K562 (cell line): ENCODE measurements around the gene ACOT9. TPM values are rescaled to one million over a fixed set of nuclear protein-coding genes. Genes with fewer than 3 reads are reported as not detected.

Experiments
- ATAC-seq: fragments of 200-7000 bp; cut with Tn5 transposase; 3 replicates; pipeline ENCODE4 v1.9.1; 2020; ENCODE audit warnings: moderate library complexity
- BruUV-seq: library from RNA; stranded (reverse); fragments of 400-500 nt; replicated peaks from 2 replicates; lab custom pipeline; 2021; lab: Mats Ljungman, UMichigan
- CTCF ChIA-PET: fragments of 300-600 bp; formaldehyde crosslinking; extraction: SDS; loops from one replicate; lab custom pipeline; 2021; ENCODE audit warnings: low intra/inter-chr PET ratio; lab: Yijun Ruan, JAX
- POLR2A ChIA-PET: fragments of 300-600, 350-650 bp; sonication (Branson Sonifier 250); formaldehyde crosslinking; extraction: SDS; loops from one replicate; lab custom pipeline; 2021; ENCODE audit warnings: antibody characterized with exemption, inconsistent platforms; lab: Yijun Ruan, JAX
- DNase-seq, 4 experiments: peaks; one replicate each; pipeline versions ENCODE4 v3.0.0 to v3.0.0-alpha.2; 2011 to 2018; ENCODE audit warnings: low spot score in 3 of 4, mixed read lengths in 3 of 4; ENCODE audit errors: extremely low read depth in 1 of 4
- FAIRE-seq: peaks from 2 replicates; lab custom pipeline; 2011; peaks lifted over from hg19 to GRCh38; lab: Jason Lieb, UNC
- H2AFZ ChIP-seq: 2 replicates; pipeline ENCODE4 v1.6.0; 2011; ENCODE audit warnings: low read depth, low read length, control low read depth, inconsistent platforms
- H3K27ac ChIP-seq: fragments of 200-600 bp; 3 replicates; pipeline ENCODE4 v1.8.0; 2011; ENCODE audit warnings: low read depth, mild to moderate bottlenecking, control low read depth, inconsistent platforms, low read length, moderate library complexity, mixed read lengths; ENCODE audit errors: extremely low read depth
- H3K27me3 ChIP-seq, 2 experiments: fragments of 300-600 bp in 1 of 2; 2 replicates in 1 of 2; 3 replicates in 1 of 2; pipeline versions ENCODE4 v1.6.0 to v1.8.0; 2011; ENCODE audit warnings: inconsistent platforms in 2 of 2, low read length in 2 of 2, mild to moderate bottlenecking in 1 of 2, mixed read lengths in 1 of 2, moderate library complexity in 1 of 2; ENCODE audit not compliant: control insufficient read depth in 2 of 2, insufficient read depth in 2 of 2
- H3K36me3 ChIP-seq: fragments of 300-600 bp; 3 replicates; pipeline ENCODE4 v1.8.0; 2011; ENCODE audit warnings: mild to moderate bottlenecking, low read length, inconsistent platforms; ENCODE audit not compliant: control insufficient read depth, insufficient read depth
- H3K4me1 ChIP-seq, 2 experiments: fragments of 200-600 bp in 1 of 2; replicated peaks in 1 of 2; 2 replicates in 1 of 2; 3 replicates in 1 of 2; pipeline versions ENCODE4 v1.5.1 to v1.8.0; 2011; ENCODE audit warnings: inconsistent platforms in 2 of 2, low read length in 2 of 2, mild to moderate bottlenecking in 1 of 2, mixed read lengths in 1 of 2, moderate library complexity in 1 of 2; ENCODE audit not compliant: control insufficient read depth in 2 of 2, insufficient read depth in 2 of 2
- H3K4me2 ChIP-seq: 2 replicates; pipeline ENCODE4 v1.6.1; 2011; ENCODE audit warnings: low read length, control low read depth, inconsistent platforms, mixed read lengths; ENCODE audit not compliant: insufficient read depth
- H3K4me3 ChIP-seq: fragments of 200-600 bp; sonication (generic), shearing (Covaris generic); 2 replicates; pipeline ENCODE4 v1.5.1; 2016; ENCODE audit warnings: control low read depth, inconsistent platforms
- H3K79me2 ChIP-seq: fragments of 200-600 bp; 3 replicates; pipeline ENCODE4 v1.8.0; 2011; ENCODE audit warnings: low read length, inconsistent platforms; ENCODE audit not compliant: control insufficient read depth, insufficient read depth
- H3K9ac ChIP-seq, 2 experiments: 2 replicates each; pipeline versions ENCODE4 v1.6.0 to v1.6.1; 2011; ENCODE audit warnings: low read depth in 2 of 2, low read length in 2 of 2, control low read depth in 1 of 2, inconsistent platforms in 1 of 2, mild to moderate bottlenecking in 1 of 2, mixed read lengths in 1 of 2; ENCODE audit not compliant: insufficient read depth in 1 of 2
- H3K9me1 ChIP-seq: one replicate; pipeline ENCODE4 v1.6.0; 2011; ENCODE audit warnings: inconsistent platforms, mild to moderate bottlenecking, low read length, moderate library complexity; ENCODE audit not compliant: control insufficient read depth, insufficient read depth
- H3K9me3 ChIP-seq: replicated peaks from 2 replicates; pipeline ENCODE4 v1.5.1; 2011; ENCODE audit warnings: low read depth, low read length, inconsistent platforms; ENCODE audit not compliant: control insufficient read depth, insufficient read depth
- H4K20me1 ChIP-seq: replicated peaks from 2 replicates; pipeline ENCODE4 v1.6.1; 2011; ENCODE audit warnings: low read length, inconsistent platforms, mixed read lengths; ENCODE audit not compliant: control insufficient read depth, insufficient read depth
- BCLAF1 ChIP-seq, 2 experiments: fragments of 450-650 bp in 1 of 2; IDR thresholded peaks; 2 replicates each; pipeline ENCODE4 v1.6.1; 2011 to 2017; ENCODE audit warnings: low read depth in 2 of 2, antibody characterized with exemption in 1 of 2, borderline replicate concordance in 1 of 2, low read length in 1 of 2, mild to moderate bottlenecking in 1 of 2, mixed read lengths in 1 of 2; ENCODE audit not compliant: control insufficient read depth in 1 of 2
- COPS2 ChIP-seq: fragments of 450-650 bp; conservative IDR thresholded peaks from 2 replicates; pipeline ENCODE4 v1.6.1; 2016; ENCODE audit warnings: mild to moderate bottlenecking, moderate library complexity
- GTF3C2 ChIP-seq: IDR thresholded peaks from 3 replicates; pipeline ENCODE4 v1.6.1; 2011; ENCODE audit warnings: borderline replicate concordance, mild to moderate bottlenecking, moderate library complexity; ENCODE audit not compliant: insufficient read length; ENCODE audit errors: extremely low read depth
- JUN ChIP-seq, 2 experiments: sonication (generic) in 1 of 2; formaldehyde crosslinking in 1 of 2; IDR thresholded peaks; 2 replicates each; pipeline versions ENCODE4 v1.6.1 to v1.8.0; 2012 to 2022; ENCODE audit warnings: borderline replicate concordance in 2 of 2, mild to moderate bottlenecking in 2 of 2, improper control_type of control experiment in 1 of 2, low read depth in 1 of 2, low read length in 1 of 2, missing genetic modification reagents in 1 of 2
- KDM5B ChIP-seq: fragments of 200-600 bp; sonication (generic); IDR thresholded peaks from 2 replicates; pipeline ENCODE4 v1.6.1; 2012; ENCODE audit warnings: low read depth, mild to moderate bottlenecking, moderate library complexity, low read length, control low read depth, inconsistent platforms; ENCODE audit not compliant: insufficient replicate concordance
- PCBP2 ChIP-seq: fragments of 200-400 bp; formaldehyde crosslinking; IDR thresholded peaks from 2 replicates; pipeline ENCODE4 v1.6.1; 2018; ENCODE audit warnings: low read length, low read depth, mild to moderate bottlenecking, moderate library complexity; ENCODE audit not compliant: poor library complexity, severe bottlenecking
- SMARCE1 ChIP-seq: fragments of 450-650 bp; IDR thresholded peaks from 2 replicates; pipeline ENCODE4 v1.7.1; 2016; ENCODE audit warnings: mild to moderate bottlenecking
- ZNF133 ChIP-seq: fragments of 250-450 bp; sonication (Bioruptor Pico); IDR thresholded peaks from 2 replicates; pipeline ENCODE4 v1.4.0; 2020; ENCODE audit warnings: mild to moderate bottlenecking
- WGBS: fragments of 100-300 bp; shearing (Covaris generic); methylation state at CpG from one replicate; pipeline ENCODE4 v1.1.6; 2016; ENCODE audit warnings: low coverage, mixed read lengths; ENCODE audit not compliant: insufficient coverage; ENCODE audit errors: missing lambda C conversion rate; 5-methylcytosine and 5-hydroxymethylcytosine counted together
- in situ Hi-C: fragments of 300-500 bp; cut with MboI; formaldehyde crosslinking; loops from 4 replicates; pipeline ENCODE4 v1.15.0; 2018; ENCODE audit warnings: inconsistent platforms, mixed read lengths
- intact Hi-C: fragments of 100-400 bp; cut with micrococcal nuclease; formaldehyde crosslinking; loops from 2 replicates; pipeline ENCODE4 v1.14.2; 2022
- polyA plus RNA-seq, 8 experiments: library from polyadenylated mRNA; depleted of rRNA in 4 of 8; stranded (reverse) in 5 of 8; unstranded in 3 of 8; fragments of >200 nt; fragmentation: Nextera tagmentation in 2 of 8; fragmentation: Illumina TruSeq in 1 of 8; extraction: Ambion mirVana in 2 of 8; extraction: Trizol in 1 of 8; gene quantifications; 2 replicates each; pipeline versions ENCODE4 v1.2.1 to v1.2.3, GENCODE V29; 2011 to 2014; ENCODE audit warnings: inconsistent platforms in 1 of 8, missing spikeins in 1 of 8
- total RNA-seq, 7 experiments: library from RNA; depleted of rRNA in 6 of 7; stranded (reverse); fragments of >200 nt in 6 of 7; fragmentation: Illumina TruSeq in 2 of 7; extraction: Trizol in 2 of 7; gene quantifications; 2 replicates each; pipeline versions ENCODE4 v1.2.1 to v1.2.3, GENCODE V29; 2011 to 2021; ENCODE audit warnings: low replicate concordance in 1 of 7

Gene ACOT9
- total and polyA plus RNA-seq, 9 of the 15 experiments (the other 6 are each of a cell fraction or from before 2014, with no cell fraction given): 31.2 to 80.9 (median 45.3) TPM

GRCh38 chrX:23782455-23782854, 39.4 kb upstream of the ACOT9 start:
- ATAC-seq (no peak), DNase-seq (no peak), FAIRE-seq (no peak)
- no peaks in the 10 kb centered on the region for H3K27me3 ChIP-seq
- H3K27ac ChIP-seq: peak overlapping the region; percentile 92
- H3K4me3 ChIP-seq: peak overlapping the region; percentile 69
- H3K36me3 ChIP-seq: peaks cover 17% of the 10 kb centered on the region
- H3K9me3 ChIP-seq: no peaks in the 10 kb centered on the region
- TF ChIP-seq BCLAF1 (IDR thresholded peaks at IDR 0.05; ENCODE audit: borderline replicate concordance in 1 of 2, control insufficient read depth in 1 of 2, low read depth in 2 of 2, low read length in 1 of 2) (0 out of 4 replicates have a peak, but pooled peaks of 1 of the 2 experiments have one; percentile 6), ZNF133 (no peak), PCBP2 (no peak), JUN (IDR thresholded peaks at IDR 0.05; ENCODE audit: borderline replicate concordance, low read depth, low read length) (no peak), JUN (CRISPR knock-in tag; IDR thresholded peaks at IDR 0.05; ENCODE audit: borderline replicate concordance) (no peak), KDM5B (no peak), COPS2 (no peak), SMARCE1 (0 out of 2 replicates have a peak, but pooled peaks have one; percentile 9), GTF3C2 (no peak)
- H3K9ac ChIP-seq: peak overlapping the region; percentile 53 to 98
- H3K79me2 ChIP-seq: peaks cover 20% of the 10 kb centered on the region
- intact Hi-C loops (loop anchor here (2.0 to 5.0 kb wide), 5 partner anchors 40 to 272 kb away; partner anchors contain the start of genes ACOT9 and EIF2S3), in situ Hi-C loops (loop anchor here (5.0 kb wide), 1 partner anchor 120 kb away; no protein-coding TSS in a partner anchor)
- CTCF ChIA-PET: interaction anchor here (1.7 to 4.0 kb wide), 2 partner anchors 26 to 119 kb away, joined by 9 to 32 read pairs; no protein-coding TSS in a partner anchor
- BruUV-seq: TSS peak; percentile 85
- H2AFZ ChIP-seq: peak overlapping the region; percentile 91
- H3K9me1 ChIP-seq: no peaks in the 10 kb centered on the region
- peaks cover 10 to 11% of the 10 kb centered on the region in 2 experiments; a peak in 3 of 5 replicates for H3K4me1 ChIP-seq
- H4K20me1 ChIP-seq: no peaks in the 10 kb centered on the region
- POLR2A ChIA-PET: interaction anchor here (0.6 to 2.4 kb wide), 14 partner anchors 8 to 272 kb away, joined by 3 to 21 read pairs (median 4); partner anchors contain the start of gene EIF2S3
- peak overlapping the region; percentile 64 for H3K4me2 ChIP-seq
- 12% methylated on average over 6 of the region's 6 CpGs for WGBS
